NCI-H128 (cell line): ENCODE results near the gene ZFYVE16.
"Not testable (repeated sequence)": the region's sequence is repeated elsewhere in the genome, so short reads cannot be mapped to it uniquely, and the experiment has no call there.

Experiments
- DNase-seq: peaks from one replicate; lab custom pipeline; 2025; ENCODE audit not compliant: unreplicated experiment; lab: John Stamatoyannopoulos, UW

ZFYVE16 gene

DNA sequence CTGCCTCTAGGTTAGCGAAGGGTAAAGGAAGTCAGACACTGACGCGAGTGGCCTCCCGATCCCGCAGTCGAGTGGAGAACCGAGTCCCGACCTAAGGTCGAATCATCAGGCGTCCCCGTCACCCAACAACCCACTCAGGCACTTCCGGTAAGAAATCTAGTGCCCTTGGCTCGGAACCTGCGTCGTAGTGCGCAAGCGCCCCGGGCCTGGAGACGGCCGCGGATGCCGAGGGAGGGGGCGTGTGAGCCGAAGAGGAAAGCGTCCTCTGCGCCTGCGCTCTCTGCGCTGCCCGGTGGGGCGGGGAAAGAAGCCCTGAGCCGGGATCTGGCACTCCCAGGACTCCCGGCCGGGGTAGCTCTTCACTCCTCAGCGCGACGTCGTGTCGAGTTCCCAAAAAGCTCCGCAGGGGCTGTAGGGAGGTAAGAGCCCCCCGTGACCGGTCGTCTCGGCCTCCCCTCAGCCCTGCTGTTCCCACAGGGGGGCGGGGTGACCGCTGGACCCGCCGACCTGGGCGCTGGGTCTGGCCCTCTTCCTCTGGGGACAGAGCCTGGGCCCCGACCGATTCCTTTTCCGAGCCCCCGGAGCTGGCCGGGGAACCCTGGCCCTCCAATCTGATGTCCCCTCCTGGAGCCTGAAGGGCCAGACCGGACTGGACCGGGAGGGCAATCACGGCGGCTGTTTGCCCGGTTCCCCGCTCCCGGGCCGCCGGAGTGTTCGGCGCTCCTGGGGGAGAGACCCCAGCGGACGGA lies at the start of gene ZFYVE16:
Gene ZFYVE16 (plus strand): TSS at position 330 of the 749 bp plus-strand sequence. CDS start 26,084 bp downstream, outside the sequence.
- DNase-seq: peak; percentile 87

DNA sequence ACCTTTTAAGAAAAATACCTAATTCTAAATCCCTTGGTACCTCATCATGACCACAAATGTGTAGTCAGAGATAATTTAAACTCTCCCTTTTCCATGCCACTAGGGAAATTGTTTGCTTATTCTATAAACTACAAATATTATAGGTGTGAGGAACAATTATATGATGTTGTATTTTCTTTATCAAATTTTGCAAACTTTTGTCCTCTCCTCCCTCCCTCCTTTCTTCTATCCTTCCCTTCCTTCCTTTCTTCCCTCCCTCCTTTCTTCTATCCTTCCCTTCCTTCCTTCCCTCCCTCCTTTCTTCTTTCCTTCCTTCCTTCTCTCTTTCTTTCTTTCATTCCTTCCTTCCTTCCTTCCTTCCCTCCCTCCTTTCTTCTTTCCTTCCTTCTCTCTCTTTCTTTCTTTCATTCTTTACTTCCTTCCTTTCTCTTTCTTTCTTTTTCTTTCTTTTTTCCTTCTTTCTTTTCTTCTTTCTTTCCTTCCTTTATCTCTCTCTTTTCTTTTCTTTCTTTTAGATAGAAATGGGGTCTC lies 46.9 kb upstream of the ZFYVE16 start:
- no peak for DNase-seq

DNA sequence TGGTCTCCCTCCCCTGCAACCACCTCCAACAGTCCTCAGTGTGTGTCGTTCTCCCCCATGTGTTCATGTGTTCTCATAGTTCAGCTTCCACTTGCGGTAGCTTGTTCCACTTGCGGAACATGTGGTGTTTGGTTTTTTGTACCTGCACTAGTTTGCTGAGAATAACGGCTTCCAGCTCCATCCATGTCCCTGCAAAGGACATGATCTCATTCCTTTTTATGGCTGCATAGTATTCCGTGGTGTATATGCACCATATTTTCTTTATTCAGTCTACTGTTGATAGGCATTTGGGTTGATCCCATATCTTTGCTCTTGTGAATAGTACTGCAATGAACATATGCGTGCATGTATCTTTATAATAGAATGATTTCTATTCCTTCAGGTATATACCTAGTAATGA lies 43.0 kb upstream of the ZFYVE16 start:
- no peak for DNase-seq

DNA sequence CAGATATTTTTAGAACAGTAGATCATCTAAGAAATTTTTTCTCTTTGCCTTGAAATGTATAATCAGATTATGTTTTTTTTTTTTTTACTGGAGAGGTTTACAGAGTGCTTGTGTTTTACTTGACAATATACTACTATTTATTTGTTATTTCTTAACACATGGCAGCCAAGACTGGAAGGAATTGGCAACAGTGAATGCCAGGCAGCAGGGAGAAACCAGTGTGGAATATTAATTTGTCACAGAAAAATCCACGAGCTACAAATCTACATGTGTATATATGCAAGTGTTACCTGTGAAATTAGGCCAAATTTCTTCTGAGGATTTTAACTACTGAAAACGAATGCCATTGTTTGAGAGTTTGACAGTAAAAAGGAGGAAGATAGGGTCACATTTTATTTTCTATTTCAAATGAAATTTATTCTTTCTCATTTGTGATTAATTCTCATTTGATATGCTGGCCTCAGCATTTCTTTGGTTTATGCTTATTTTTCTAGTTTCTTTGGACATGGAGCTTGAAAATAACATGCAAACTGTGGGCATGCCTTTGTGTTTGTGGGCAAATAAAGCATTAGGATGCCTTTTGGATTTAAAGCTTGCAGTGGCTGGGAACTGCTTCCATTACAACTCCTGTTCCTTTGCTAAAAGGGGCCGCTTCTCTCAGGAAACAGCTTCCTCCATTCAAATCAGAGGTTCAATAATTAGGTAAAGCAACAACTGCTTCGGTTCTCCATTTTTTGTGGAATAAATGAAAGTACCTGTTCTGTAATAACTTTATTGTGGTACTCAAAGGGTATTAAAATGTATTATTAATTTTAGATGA lies 39.0 kb upstream of the ZFYVE16 start:
- no peak for DNase-seq

DNA sequence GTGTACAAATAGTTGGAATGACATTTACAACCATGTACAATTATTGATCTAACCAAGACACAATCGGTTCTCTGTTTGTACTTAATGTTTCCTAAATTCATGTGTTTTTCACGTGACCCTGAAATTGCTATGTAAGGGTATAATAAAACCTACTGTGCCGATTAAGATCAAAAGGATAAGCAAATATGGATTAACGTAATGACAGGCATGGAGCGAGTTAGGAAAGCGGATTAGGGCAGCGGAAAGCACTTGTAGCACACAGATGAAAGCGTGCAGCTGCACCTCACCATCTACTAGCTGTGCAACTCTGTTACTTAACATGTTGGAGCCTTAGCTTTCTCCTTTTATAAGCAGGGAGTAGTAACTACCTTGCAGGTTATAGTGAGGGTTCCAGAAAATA lies 38.3 kb upstream of the ZFYVE16 start:
- no peak for DNase-seq

DNA sequence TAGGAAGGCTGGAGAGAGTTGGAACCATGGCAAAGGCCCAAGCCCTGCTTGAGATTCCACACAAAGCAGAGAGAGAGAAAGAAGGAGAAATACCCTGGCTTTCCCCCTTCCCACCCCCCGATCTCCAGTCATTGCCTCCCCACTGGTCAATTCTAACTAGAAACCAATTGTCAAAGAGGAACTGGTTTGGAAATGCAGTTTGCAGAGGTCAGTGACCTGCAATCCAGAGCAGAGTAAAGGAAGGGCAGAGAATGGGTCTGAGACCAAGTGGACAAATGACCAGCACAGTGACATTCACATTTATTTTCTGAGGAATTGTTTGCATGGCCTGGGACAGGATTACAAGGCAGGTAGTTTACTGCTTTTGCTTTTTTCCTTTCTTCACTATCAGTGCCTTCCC lies 37.5 kb upstream of the ZFYVE16 start:
- DNase-seq: no peak

DNA sequence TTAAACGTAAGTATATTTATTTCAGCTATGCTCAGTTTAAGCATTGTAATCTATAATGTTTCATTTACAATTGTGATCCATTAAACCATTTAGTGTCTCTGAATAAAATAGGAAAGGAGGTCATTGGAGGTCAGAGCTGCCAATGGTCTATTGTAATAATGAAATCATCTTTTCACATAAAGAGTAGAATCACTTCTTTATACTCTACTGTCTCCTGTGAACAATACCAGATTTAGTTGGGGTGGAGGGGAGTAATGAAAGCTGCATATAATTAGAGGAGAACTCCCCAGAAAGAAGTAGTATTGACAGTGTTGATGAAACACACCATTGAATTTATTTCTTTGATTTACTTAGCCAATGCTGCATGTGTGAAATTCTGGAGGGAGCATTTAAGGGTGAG lies 35.1 kb upstream of the ZFYVE16 start:
- no peak for DNase-seq

DNA sequence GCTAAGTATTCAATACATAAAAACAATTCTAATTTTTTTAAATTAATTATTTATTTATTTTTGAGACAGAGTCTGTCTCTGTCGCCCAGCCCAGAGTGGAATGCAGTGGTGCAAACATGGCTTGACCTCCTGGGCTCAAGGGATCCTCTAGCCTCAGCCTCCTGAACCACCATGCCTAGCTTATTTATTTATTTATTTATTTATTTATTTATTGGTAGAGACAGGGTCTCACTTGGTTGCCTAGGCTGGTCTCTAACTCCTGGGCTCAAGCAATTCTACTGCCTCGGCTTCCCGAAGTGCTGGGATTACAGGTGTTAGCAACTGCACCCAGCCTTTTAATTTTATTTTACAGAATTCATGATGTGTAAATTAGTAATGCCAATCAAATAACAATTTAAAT lies 33.7 kb upstream of the ZFYVE16 start:
- no peak for DNase-seq

DNA sequence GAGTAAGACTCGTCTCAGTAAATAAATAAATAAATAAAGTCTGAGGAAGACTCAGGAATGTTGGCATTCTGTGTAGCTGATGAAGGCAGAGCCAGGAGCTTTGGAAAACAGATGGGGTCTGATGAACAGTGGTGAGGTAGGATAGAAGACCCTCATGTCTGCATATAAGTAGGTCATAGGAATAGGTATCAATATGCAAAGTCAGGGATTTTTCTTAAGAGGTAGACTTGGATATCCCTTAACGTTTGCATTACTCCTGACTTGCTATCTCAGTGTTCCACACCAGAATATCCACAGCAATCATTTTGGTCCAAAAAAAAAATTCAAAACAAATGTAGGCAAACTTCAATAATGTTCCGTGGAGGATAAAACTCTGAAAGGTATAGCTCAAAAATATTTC lies 31.3 kb upstream of the ZFYVE16 start:
- DNase-seq: no peak

DNA sequence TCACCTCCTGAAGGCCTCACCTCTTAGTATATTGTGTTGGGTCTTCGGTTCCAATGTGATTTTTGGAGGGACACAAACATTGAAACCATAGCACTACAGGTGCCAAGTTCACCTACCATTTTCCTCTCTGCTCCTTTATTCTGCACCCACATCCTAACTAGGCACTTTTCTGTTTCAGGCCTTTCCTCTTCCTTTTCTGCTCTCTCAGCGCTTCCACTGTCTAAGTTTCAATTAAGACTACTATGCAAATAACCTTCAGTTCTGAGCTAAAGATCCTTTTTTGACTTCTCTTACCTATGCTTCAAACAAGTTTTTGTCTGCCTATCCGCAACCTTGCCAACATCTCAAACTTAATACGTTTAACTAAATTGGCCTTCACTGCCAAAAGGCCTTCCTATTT lies 25.4 kb upstream of the ZFYVE16 start:
- DNase-seq: no peak

DNA sequence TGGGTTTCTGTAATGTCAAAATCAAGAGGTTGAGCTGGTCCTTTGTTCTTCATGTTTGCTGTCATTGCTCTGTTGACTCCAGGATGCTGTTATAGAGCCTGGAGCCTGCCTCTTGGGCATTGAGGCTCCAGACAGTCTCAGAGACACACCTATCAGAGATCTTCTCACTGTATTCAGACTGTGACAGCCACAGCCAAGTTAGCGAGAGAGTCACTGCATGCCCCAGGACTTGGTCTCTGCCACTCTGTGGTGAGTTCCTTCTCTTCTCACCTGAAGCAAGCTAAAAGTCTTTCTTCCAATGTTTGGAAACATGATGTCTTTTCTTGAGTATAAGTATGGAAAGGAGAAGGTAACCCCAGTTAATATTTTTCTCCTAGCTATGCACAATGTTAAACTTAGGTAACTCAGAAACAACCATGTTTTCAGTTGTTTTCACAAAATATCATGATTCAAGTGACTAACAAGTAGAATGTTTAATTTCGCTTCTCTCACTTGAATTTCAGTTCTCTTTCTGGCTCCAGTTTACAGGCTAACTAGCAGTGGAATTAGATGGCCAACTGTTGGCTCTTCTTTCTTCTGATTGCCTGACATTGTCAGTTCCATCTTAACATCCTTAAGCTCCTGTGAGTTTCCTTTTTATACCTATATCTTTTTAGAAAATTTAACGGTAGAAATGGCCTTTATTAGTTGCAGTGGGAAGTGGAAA lies 20.6 kb upstream of the ZFYVE16 start:
- DNase-seq: no peak

DNA sequence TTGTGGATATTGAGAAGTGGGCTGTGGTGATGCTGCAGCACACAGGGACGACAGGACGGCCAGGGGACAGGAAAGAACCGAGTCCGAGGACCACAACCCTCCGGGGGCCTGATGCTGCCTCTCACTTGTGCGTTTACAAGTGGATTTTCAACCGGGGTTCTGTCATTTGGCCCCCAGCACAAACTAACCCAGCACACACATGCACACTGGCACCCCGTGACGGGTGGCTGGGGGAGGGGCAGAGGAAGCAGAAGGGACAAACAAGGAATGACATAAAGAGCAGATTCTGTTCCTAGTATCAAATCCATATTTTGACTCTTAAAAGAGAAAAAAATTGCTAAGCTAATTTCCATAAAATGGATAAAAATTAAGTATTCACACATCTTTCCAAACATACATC lies 18.3 kb upstream of the ZFYVE16 start:
- DNase-seq: no peak

DNA sequence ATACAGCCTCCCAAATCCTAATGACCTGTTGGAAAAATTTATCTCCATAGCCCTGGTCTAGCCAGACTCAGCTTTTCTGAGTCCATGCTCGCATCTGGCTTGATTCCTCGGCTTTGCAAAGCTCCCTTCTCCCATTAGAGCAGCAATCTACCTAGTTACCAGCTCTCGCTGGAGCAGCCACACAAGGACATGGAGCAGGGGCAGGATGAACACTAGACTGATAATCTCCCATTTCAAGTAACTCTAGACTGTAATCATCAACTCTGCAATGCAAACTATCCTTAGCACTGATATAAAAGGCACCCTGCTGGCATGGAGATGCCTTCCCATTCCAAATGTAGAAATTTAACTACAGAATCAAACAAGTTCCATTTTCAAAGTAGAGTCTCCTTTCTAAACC lies 17.5 kb upstream of the ZFYVE16 start:
- DNase-seq: not testable (repeated sequence)

DNA sequence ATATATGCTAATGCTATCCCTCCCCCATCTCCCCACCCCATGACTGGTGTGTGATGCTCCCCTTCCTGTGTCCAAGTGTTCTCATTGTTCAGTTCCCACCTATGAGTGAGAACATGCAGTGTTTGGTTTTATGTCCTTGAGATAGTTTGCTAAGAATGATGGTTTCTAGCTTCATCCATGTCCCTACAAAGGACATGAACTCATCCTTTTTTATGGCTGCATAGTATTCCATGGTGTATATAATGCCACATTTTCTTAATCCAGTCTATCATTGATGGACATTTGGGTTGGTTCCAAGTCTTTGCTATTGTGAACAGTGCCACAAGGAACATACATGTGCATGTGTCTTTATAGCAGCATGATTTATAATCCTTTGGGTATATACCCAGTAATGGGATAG lies 16.6 kb upstream of the ZFYVE16 start:
- not testable (repeated sequence) for DNase-seq

DNA sequence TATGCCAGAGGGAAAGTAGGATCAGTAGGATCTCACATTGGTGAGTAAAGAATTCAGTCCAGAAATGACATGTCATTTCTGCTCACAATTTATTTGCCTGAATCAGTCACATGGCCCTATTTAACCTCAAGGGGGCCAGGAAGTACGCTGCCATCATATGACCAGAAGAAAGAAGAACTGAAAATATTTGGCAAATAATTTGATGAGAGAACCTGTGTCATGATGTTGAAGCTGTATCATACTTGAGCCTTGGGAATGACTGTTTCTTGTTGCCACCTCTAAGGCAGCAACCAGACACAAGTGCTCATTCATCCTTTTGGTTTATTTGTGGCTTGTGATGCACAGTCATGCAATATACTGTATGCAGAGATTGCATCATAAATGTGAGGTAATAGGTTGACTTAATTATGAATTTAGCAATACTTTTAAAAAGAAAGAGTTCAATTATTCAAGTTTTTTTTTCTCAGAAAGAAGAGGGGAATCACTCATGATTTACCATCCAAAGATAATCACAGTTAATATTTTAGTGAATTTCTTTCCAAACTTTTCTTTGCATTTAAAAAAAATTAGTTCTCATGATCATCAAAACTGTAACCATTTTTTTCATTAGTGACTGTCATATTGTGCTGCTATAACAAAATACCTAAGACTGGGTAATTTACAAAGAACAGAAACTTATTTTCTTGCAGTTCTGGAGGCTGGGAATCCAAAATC lies 8.2 kb upstream of the ZFYVE16 start:
- DNase-seq: no peak

DNA sequence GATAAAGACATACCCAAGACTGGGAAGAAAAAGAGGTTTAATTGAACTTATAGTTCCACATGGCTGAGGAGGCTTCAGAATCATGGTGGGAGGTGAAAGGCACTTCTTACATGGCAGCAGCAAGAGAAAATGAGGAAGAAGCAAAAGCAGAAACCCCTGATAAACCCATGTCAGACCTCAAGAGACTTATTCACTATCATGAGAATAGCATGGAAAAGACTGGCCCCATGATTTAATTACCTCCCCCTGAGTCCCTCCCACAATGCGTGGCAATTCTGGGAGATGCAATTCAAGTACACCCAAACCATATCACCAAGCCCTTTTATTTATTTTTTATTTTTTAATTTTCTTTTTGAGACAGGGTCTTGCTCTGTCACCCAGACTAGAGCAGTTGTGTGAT lies 7.5 kb upstream of the ZFYVE16 start:
- not testable (repeated sequence) for DNase-seq

DNA sequence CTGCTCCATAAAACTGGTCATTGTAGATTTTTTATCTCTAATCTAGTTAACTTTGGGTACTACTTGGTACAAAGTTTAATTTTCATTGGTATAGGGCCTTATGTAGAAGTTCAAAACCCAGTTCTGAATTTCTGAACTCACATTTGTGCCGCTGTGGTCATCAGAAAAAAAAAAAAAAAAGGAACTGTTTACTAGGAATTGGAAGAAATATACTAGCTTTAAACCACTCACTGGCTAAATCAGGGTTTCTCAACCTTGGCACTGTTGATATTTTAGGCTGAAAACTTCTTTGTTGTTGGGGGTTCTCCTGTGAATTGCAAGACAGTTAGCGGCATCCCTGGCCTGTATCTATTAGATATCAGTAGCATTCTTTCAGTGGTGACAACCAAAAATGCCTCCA lies 4.1 kb upstream of the ZFYVE16 start:
- no peak for DNase-seq

DNA sequence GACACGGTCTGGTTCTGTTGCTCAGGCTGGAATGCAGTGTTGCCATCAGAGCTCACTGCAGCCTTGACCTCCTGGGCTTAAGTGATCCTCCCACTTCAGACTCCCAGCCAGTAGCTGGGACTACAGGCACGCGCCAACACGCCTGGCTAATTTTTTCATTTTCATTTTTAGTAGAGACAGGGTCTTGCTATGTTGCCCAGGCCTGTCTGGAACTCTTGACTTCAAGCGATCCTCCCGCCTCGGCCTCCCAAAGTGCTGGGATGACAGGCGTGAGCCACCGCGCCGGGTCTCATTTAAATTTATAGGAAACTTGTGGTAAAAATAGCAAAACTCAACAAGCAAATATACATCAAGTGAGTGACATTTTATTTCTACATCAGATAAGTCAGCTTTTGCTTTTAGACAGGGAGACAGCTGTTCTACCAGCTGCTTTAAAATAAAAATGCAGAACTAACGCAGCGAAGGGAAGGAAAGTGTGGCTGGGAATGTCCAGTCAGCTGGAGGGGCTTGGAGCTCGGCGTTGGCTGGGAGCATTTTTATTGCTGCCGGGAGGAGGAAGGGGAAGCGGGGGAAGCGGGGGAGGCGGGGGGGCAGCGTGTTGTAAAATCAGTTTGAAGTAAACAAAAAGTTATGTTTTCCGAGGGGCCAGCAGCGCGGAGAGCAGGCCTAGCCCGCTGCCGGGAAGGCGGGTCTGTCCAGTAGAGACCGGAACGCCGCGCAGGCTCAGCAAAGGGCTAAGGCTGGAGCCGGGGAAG lies 707 bp upstream of the ZFYVE16 start:
- DNase-seq: no peak

DNA sequence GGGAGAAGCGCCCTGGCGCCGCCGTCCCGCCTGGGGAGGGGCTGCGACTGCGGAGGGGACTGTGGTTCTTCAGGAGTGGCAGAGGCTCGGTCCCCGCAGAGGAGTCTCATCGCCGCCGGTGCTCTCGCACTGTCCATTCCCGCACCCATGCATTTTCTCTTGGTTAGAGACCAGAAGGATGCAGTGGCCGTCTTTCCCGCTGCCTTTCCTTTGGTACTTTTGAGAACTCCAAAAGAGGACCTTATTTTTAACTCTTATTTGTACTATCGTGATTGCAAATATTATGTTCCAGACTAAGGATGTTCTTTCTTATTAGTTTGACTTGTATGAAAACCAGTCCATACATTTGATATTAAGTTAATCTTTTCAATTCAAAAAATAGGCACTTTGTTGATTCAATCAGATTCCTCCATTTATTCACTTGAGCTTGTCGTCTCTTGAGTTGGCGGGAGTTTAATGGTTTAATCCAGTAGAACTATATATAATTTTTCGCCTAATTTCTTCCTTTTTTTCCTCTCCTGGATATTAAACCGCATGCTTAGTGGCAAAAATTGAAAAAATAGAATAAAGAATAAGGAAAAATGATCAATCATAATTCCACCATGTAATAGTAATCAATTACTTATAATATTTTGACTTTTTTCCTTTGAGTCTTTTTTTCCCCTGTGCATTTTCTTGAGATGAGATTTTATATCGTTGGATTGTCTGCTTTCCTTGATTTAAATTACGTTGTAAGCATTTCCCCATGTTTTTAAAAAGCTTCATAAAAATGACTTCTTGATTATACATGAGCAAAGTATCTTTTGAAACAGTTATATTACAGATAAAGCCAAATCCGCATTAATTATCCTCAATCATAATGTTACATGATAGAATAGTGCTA lies 861 bp downstream of the ZFYVE16 start:
- peak; percentile 3 for DNase-seq
